Left ventricle myocardium inferior (tissue), 1 donor: Measurements from ENCODE around the gene NHSL1. TPM values are rescaled to one million over a fixed set of nuclear protein-coding genes. Genes with fewer than 3 reads are reported as not detected.

ENCODE experiments used
- DNase-seq: peaks from one replicate; pipeline ENCODE4 v3.0.0-alpha.2; 2020
- H3K27ac ChIP-seq: fragments of 200-600 bp; replicated peaks from 2 replicates; pipeline ENCODE4 v1.8.0; 2021
- H3K27me3 ChIP-seq: fragments of 200-600 bp; 2 replicates; pipeline ENCODE4 v1.8.0; 2021; ENCODE audit warnings: low read depth
- H3K36me3 ChIP-seq: fragments of 200-600 bp; 2 replicates; pipeline ENCODE4 v1.8.0; 2021
- H3K4me1 ChIP-seq: fragments of 200-600 bp; 2 replicates; pipeline ENCODE4 v1.8.0; 2021
- H3K4me3 ChIP-seq: fragments of 200-600 bp; 2 replicates; pipeline ENCODE4 v1.8.0; 2021; ENCODE audit warnings: mild to moderate bottlenecking, moderate library complexity
- H3K9me3 ChIP-seq: fragments of 200-600 bp; replicated peaks from 2 replicates; pipeline ENCODE4 v1.8.0; 2021
- CTCF ChIP-seq: fragments of 200-600 bp; IDR thresholded peaks from 2 replicates; pipeline ENCODE4 v1.8.0; 2021; ENCODE audit warnings: antibody characterized with exemption, mild to moderate bottlenecking, borderline replicate concordance
- intact Hi-C: fragments of 100-400 bp; cut with micrococcal nuclease; formaldehyde crosslinking; loops from one replicate; pipeline ENCODE4 v1.11.0; 2022
- total RNA-seq: library from RNA; stranded (reverse); fragmentation: NEBNext Ultra II Directional; extraction: Animal tissue kit (Norgen Biotek cat#: 25700); gene quantifications from one replicate; pipeline ENCODE4 v1.2.1, GENCODE V29; 2021
- donor health status: DM: no; HTN: yes; CAD: no; lungs with severe emphysema.

NHSL1 gene
- total RNA-seq, 1 donor from 2014 or later, result 44.7 TPM

GRCh38 chr6:138476116-138476515 lies 23.2 kb downstream of the NHSL1 start:
- no peak for TF ChIP-seq CTCF
- intact Hi-C loops, result no loop called here
- H3K36me3 ChIP-seq, result peaks cover 10% of the 10 kb centered on the region
- H3K4me3 ChIP-seq, result no peak overlapping the region
- no peak for DNase-seq
- no peaks in the 10 kb centered on the region for H3K27me3 ChIP-seq
- no peak overlapping the region for H3K27ac ChIP-seq
- peaks cover 21% of the 10 kb centered on the region for H3K4me1 ChIP-seq
- H3K9me3 ChIP-seq, result no peaks in the 10 kb centered on the region

GRCh38 chr6:138473144-138473543 lies 26.1 kb downstream of the NHSL1 start:
- no peak overlapping the region for H3K27ac ChIP-seq
- peaks cover 32% of the 10 kb centered on the region for H3K36me3 ChIP-seq
- H3K9me3 ChIP-seq, result no peaks in the 10 kb centered on the region
- H3K4me3 ChIP-seq, result no peak overlapping the region
- no peak for TF ChIP-seq CTCF
- intact Hi-C loops, result no loop called here
- no peaks in the 10 kb centered on the region for H3K27me3 ChIP-seq
- DNase-seq, result no peak
- H3K4me1 ChIP-seq, result peaks cover 2% of the 10 kb centered on the region

- no peak for TF ChIP-seq CTCF
- H3K9me3 ChIP-seq, result no peaks in the 10 kb centered on the region
- DNase-seq, result no peak
- H3K4me1 ChIP-seq, result no peaks in the 10 kb centered on the region
- no peaks in the 10 kb centered on the region for H3K27me3 ChIP-seq
- intact Hi-C loops, result no loop called here
- peaks cover 50% of the 10 kb centered on the region for H3K36me3 ChIP-seq
- H3K27ac ChIP-seq, result no peak overlapping the region
- no peak overlapping the region for H3K4me3 ChIP-seq
Observed at GRCh38 chr6:138468320-138469015, 30.8 kb downstream of the NHSL1 start.

- DNase-seq, result no peak
Observed at GRCh38 chr6:138467901-138468300, 31.4 kb downstream of the NHSL1 start.

GRCh38 chr6:138465007-138465645 lies 34.2 kb downstream of the NHSL1 start:
- Histone ChIP-seq H3K4me3 (no peak overlapping the region), H3K4me1 (no peaks in the 10 kb centered on the region), H3K36me3 (peaks cover 46% of the 10 kb centered on the region), H3K27ac (no peak overlapping the region), H3K9me3 (no peaks in the 10 kb centered on the region), H3K27me3 (no peaks in the 10 kb centered on the region)
- no peak for TF ChIP-seq CTCF
- DNase-seq, result no peak
- intact Hi-C loops, result no loop called here

More at GRCh38 chr6:138467901-138468300, 31.4 kb downstream of the NHSL1 start:
- Histone ChIP-seq H3K4me1 (no peaks in the 10 kb centered on the region), H3K27ac (no peak overlapping the region), H3K36me3 (peaks cover 55% of the 10 kb centered on the region), H3K9me3 (no peaks in the 10 kb centered on the region), H3K4me3 (no peak overlapping the region), H3K27me3 (no peaks in the 10 kb centered on the region)
- no peak for TF ChIP-seq CTCF
- intact Hi-C loops, result no loop called here
